AG04450 (cell line): ENCODE measurements around the gene HAUS7. TPM values are rescaled to one million over a fixed set of nuclear protein-coding genes. Genes with fewer than 3 reads are reported as not detected.
A peak's percentile ranks its signal among the peaks of the same experiment; 100 is the strongest.

Experiments used
- CTCF ChIA-PET: fragments of 300-600, 350-600 bp; formaldehyde crosslinking; extraction: SDS; loops from one replicate; lab custom pipeline; 2022; ENCODE audit warnings: antibody characterized with exemption, inconsistent platforms; lab: Charles Lee
- POLR2A ChIA-PET: fragments of 350-600 bp; formaldehyde crosslinking; extraction: SDS; loops from one replicate; lab custom pipeline; 2021; ENCODE audit warnings: antibody characterized with exemption, inconsistent platforms; lab: Yijun Ruan, JAX
- DNase-seq: peaks from one replicate; pipeline ENCODE4 v3.0.0-alpha.2; 2011; ENCODE audit warnings: low read depth, low spot score
- H3K27ac ChIP-seq: one replicate; pipeline ENCODE4 v1.5.1; 2012; ENCODE audit warnings: low read depth, low read length, control low read depth
- H3K27me3 ChIP-seq: one replicate; pipeline ENCODE4 v1.6.0; 2012; ENCODE audit warnings: low read length; ENCODE audit not compliant: control insufficient read depth, insufficient read depth
- H3K4me3 ChIP-seq: 2 replicates; pipeline ENCODE4 v1.5.1; 2011; ENCODE audit warnings: mild to moderate bottlenecking, low read depth, low read length, control low read depth
- H3K9me3 ChIP-seq: 2 replicates; pipeline ENCODE4 v1.5.1; 2012; ENCODE audit warnings: low read length; ENCODE audit not compliant: control insufficient read depth, insufficient read depth
- polyA plus RNA-seq: library from polyadenylated mRNA; depleted of rRNA; stranded (reverse); fragments of >200 nt; gene quantifications from 2 replicates; pipeline ENCODE4 v1.2.3, GENCODE V29; 2011
- TF ChIP-seq, protein P1 (sequence below): IDR thresholded peaks from 2 replicates; pipeline ENCODE4 v1.5.1; 2011; ENCODE audit warnings: low read depth, low read length, control low read depth, inconsistent platforms

The HAUS7 gene
- polyA plus RNA-seq, 1 experiment, result 13.2 TPM

DNA sequence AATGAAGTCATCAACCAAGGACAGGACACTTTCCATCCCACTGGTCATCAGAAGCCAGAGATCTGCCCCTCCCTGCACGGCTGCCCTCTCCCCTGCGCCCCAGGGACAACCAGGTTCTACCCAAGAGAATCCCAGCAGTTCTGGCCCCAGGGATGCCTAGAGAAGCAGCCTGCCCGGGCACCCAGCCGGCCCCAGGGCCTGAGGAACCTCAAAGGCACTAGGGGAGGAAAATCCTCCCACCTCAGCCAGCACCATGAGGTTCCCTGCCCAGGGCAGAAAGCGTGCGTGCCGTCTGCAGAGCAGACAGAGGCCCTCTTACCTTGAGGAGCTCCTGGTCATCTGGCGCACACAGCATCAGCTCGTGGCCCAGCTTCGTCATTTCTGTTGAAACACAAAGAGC lies 8.1 kb downstream of the HAUS7 start:
- no peak for DNase-seq
- Histone ChIP-seq H3K4me3 (no peak overlapping the region), H3K27me3 (no peaks in the 10 kb centered on the region), H3K9me3 (no peaks in the 10 kb centered on the region), H3K27ac (no peak overlapping the region)
- ChIA-PET CTCF (interaction anchor here (1.2 kb wide), 1 partner anchor 520 kb away, joined by 4 read pairs; no protein-coding TSS in a partner anchor), POLR2A (no interaction called here)
- TF ChIP-seq, protein P1, sequence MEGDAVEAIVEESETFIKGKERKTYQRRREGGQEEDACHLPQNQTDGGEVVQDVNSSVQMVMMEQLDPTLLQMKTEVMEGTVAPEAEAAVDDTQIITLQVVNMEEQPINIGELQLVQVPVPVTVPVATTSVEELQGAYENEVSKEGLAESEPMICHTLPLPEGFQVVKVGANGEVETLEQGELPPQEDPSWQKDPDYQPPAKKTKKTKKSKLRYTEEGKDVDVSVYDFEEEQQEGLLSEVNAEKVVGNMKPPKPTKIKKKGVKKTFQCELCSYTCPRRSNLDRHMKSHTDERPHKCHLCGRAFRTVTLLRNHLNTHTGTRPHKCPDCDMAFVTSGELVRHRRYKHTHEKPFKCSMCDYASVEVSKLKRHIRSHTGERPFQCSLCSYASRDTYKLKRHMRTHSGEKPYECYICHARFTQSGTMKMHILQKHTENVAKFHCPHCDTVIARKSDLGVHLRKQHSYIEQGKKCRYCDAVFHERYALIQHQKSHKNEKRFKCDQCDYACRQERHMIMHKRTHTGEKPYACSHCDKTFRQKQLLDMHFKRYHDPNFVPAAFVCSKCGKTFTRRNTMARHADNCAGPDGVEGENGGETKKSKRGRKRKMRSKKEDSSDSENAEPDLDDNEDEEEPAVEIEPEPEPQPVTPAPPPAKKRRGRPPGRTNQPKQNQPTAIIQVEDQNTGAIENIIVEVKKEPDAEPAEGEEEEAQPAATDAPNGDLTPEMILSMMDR, result no peak

DNA sequence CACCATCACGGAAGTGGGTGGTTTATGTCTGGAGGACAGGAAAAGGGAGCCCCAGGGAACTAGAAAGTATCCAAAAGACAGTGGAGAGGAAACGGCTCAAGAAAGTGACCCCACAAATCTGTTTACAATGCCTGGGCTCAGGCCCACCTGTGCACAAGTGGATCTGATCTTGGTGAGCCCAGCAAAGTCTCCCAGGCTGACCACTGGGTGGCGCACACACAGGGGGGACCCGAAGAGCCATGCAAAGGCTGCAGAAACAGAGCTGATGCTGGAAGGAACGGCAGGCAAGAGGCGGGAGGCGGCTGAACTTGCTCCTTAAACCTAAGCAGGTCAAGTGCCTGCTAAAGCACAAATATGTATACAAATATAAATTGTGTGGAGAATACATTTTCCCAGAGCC lies 9.6 kb downstream of the HAUS7 start:
- Histone ChIP-seq H3K27ac (no peak overlapping the region), H3K9me3 (no peaks in the 10 kb centered on the region), H3K27me3 (no peaks in the 10 kb centered on the region), H3K4me3 (no peak overlapping the region)
- ChIA-PET CTCF (interaction anchor here (0.6 to 2.2 kb wide), 13 partner anchors 10 to 503 kb away, joined by 3 to 45 read pairs (median 4); partner anchors contain the start of gene HAUS7), POLR2A (no interaction called here)
- TF ChIP-seq, protein P1, result peak; percentile 63
- no peak for DNase-seq

DNA sequence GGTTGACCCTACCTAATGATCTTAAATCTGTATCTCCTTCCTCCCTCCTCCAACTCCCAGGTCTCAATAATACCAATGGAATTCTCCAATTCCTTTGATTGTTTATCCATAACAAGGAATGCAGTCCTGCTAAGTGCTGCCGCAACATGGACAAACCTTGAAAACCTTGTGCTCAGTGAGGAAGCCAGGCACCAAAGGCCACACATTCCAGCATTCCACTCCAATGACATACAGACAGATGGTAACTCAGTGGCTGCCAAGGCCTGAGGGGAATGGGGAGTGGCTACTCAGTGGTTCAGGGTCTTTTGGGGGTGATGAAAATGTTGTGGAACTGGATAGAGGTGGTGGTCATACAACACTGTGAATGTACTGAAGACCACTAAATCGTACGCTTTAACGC lies 10.4 kb downstream of the HAUS7 start:
- Histone ChIP-seq H3K9me3 (no peaks in the 10 kb centered on the region), H3K27ac (peak overlapping the region; percentile 47), H3K4me3 (no peak overlapping the region), H3K27me3 (no peaks in the 10 kb centered on the region)
- TF ChIP-seq, protein P1, result no peak
- peak; percentile 42 for DNase-seq
- CTCF ChIA-PET, result interaction anchor here (1.5 to 2.2 kb wide), 4 partner anchors 11 to 427 kb away, joined by 5 to 45 read pairs (median 10); partner anchors contain the start of gene HAUS7
- POLR2A ChIA-PET, result no interaction called here

DNA sequence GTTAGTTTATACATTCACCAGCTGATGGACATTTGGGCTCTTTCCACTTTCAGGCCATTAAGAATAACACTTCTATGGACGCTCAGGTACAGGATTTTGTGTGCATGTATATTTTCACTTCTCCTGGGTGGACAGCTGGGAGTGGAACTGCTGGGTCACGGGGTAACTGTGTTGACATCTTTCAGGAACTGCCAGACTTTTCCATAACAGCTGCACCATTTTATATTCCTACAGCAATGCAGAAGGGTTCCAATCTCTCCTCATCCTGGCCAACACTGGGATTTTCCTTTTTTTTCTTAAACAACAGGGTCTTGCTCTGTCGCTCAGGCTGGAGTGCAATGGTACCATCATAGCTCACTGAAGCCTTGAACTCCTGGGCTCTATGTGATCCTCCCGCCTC lies 11.9 kb downstream of the HAUS7 start:
- no peak overlapping the region for H3K27ac ChIP-seq
- DNase-seq, result no peak
- no peaks in the 10 kb centered on the region for H3K9me3 ChIP-seq
- no peaks in the 10 kb centered on the region for H3K27me3 ChIP-seq
- ChIA-PET CTCF (interaction anchor here (0.8 kb wide), 1 partner anchor 426 kb away, joined by 3 read pairs; no protein-coding TSS in a partner anchor), POLR2A (no interaction called here)
- TF ChIP-seq, protein P1, result no peak
- H3K4me3 ChIP-seq, result no peak overlapping the region

DNA sequence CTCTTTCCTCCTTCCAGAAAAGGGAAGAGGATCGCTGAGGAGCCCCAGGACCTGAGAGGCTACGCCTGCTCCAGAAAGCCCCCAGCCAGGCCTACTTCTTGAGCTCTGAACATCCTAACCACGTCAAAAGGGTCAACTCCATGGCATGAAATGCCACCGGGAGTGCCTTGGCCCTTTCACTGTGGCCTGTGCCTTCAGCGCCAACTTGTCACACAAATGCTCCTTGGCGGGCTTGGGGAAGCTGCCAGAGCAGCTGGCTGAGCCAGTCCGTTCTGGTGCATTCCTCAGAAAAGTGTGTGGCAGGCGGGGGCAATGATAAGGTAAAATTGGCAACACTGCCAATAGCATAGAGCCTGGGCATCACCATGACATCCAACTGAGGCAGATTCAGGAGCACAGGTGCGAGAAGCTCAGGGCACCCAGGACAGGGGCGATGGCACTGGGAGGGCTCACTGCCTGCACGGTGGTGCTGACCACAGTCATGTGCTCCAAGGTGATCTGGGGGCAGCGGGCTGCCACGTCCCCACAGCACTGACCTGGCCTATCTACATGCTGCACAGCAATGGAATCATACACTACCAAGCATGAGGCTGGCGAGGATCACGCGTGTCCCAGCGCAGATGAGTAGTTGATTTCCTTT lies 12.4 kb downstream of the HAUS7 start:
- Histone ChIP-seq H3K27ac (no peak overlapping the region), H3K27me3 (no peaks in the 10 kb centered on the region), H3K9me3 (no peaks in the 10 kb centered on the region), H3K4me3 (no peak overlapping the region)
- TF ChIP-seq, protein P1, result no peak
- ChIA-PET POLR2A (no interaction called here), CTCF (interaction anchor here (0.8 kb wide), 1 partner anchor 425 kb away, joined by 3 read pairs; no protein-coding TSS in a partner anchor)
- DNase-seq, result no peak
